NCI-H2196 treated with DMSO at 0.1 percent for 48 hours (cell line): Measurements from ENCODE around the gene GARNL3.
A peak's percentile ranks its signal among the peaks of the same experiment; 100 is the strongest.

ENCODE experiments used
- DNase-seq: peaks from one replicate; lab custom pipeline; 2025; ENCODE audit not compliant: unreplicated experiment; lab: John Stamatoyannopoulos, UW

GARNL3 gene

DNA sequence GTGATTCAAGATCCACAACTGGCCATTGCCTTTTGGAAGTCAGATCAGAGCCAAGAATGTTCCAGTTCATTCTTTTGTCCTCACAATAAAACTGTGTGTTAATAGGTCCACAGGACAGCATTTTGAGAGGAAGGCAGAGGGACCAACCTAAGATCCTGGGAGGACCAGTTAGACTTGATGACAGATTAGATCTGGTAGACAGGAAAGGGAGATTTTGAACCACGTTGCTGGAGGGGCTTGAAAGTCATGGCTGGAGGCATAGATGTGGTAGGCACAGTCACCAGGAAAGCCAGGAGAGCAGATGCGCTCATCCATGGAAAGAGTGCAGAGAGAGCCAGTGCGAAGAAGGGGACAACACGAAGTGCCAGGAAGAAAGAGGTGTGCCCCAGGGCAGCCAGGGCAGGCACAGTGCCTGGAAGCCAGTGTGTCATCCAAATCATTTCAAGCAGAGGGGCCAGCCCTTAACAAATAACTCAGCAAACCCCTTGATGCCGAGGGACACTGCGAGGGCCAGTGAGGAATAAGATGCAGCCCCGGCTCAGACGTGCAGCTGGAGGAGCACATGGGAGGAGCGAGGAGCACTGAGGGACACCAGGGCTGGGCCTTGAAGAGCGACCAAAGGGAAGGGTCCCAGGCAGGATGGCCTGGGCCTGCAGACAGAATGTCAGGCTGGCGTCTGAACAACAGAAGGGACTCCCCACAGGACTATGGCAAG is 119.6 kb downstream of the GARNL3 start:
- DNase-seq: no peak

GRCh38 chr9:127384901-127385300 is 120.3 kb downstream of the GARNL3 start:
- DNase-seq: no peak

DNA sequence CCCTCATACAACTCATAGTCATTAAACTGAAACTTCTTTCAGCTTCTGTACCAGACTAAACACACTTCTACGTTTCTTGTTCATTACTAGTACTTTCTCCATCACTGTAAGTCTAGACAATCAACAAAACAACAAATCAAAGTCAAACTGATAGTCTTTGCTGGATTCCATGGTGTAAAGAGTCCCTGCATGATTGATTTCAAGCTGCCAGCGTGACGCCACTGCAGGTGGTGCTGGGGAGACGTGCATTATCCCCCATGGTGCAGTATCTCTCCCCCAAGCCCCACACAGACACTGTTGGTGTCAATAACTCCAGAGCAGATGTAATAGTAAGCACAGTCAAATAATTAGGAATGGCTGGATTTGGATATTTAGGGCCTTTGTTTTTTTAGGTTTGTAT is 121.7 kb downstream of the GARNL3 start:
- no peak for DNase-seq

DNA sequence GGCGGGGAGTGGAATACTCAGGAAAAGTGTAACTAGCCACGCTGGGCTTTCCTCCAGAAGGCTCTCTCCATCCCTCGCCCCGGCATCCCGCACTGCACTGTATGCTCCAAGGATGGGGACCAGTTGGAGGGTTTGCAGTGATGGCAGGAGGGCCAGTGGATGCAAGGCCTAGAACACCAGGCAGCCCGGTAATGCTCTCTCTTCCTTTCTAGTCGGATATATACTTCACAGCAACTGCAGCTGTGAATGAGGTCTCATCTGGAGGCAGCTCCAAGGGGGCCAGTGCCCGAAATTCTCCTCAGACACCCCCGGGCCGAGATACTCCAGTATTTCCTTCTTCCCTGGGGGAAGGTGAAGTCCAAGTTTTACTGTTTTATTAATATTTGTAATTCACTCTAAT is 122.4 kb downstream of the GARNL3 start:
- DNase-seq: no peak

GRCh38 chr9:127388037-127388855 is 123.7 kb downstream of the GARNL3 start:
- no peak for DNase-seq

DNA sequence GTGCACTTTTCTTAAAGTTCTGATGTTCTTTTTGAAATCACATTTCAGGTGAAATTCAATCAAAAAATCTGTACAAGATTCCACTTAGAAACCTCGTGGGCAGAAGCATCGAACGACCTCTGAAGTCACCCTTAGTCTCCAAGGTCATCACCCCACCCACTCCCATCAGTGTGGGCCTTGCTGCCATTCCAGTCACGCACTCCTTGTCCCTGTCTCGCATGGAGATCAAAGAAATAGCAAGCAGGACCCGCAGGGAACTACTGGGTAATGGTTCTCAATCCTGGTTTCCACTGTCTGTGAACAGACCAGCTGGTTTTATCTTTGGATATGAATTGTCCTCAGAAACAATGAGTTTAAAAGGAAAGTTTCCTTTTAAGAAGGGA is 124.3 kb downstream of the GARNL3 start:
- DNase-seq: no peak

DNA sequence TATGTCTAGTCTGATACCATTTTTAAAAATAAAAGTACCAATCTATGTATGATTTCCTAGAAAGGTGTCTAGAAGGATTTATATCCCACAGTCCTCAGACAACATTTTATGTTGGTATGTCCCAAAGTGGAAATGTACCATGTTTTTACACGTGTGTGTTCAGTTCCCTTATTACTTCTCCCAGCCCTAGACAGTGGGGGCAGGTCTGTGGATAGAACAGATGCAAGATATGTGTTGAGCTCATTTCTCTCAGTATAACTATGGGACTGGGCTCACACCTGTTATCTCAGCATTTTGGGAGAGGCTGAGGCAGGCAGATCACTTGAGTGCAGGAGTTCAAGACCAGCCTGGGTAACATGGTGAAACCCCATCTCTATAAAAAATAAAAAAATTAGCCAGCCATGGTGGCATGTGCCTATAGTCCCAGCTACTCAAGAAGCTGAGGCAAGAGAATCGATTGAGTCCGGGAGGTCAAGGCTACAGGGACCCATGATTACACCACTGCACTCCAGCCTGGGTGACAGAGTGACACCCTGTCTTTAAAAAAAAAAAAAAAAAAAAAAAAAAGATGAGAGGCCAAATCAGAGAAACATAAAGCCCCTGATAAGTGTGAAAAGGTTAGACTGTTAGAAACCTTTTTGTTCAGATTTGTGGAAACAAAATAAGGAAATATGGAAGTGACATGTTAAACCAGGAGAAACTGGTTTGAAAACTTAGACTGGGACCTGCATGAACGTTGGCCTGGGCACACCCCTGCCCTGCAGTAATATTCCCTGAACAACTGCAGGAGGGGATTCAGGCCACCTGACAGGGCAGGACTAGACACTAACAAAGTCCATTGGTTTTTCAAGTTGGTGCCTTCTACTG is 125.0 kb downstream of the GARNL3 start:
- DNase-seq: no peak

- DNase-seq: no peak
Measured at GRCh38 chr9:127390248-127390545, 125.6 kb downstream of the GARNL3 start.

DNA sequence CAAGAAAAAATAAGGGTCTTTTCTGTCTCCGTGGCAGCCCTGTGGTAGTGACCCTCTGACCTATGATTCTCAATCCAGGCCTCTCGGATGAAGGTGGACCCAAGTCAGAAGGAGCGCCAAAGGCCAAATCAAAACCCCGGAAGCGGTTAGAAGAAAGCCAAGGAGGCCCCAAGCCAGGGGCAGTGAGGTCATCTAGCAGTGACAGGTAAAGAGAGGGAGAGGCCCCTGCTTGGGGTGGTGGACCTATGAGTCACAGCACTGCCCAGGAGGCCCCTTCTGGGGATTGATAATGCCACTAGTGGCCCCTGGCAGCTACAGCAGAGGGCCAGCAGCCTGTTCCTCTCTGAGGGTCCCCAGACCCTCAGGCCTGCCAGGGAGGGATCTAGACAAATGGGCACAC is 126.0 kb downstream of the GARNL3 start:
- DNase-seq: no peak

DNA sequence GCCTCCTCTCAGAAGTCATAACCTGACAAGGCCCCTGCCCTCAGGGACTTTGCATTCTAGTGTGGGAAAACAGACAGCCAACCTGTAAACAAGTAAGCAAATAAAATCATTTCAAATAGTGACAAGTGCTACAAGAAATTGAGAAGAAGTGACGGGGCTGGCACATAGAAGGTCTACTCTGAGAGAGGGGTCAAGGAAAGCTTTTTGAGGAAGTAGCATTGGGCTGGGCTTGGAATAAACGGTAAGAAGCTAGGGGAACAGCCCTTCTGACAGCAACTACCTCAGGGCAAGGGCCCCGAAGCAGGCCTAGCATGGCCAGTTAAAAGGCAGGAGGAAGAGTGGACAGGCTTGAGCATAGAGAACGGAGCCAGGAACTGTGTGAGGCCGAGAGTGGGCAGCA is 127.6 kb downstream of the GARNL3 start:
- no peak for DNase-seq

DNA sequence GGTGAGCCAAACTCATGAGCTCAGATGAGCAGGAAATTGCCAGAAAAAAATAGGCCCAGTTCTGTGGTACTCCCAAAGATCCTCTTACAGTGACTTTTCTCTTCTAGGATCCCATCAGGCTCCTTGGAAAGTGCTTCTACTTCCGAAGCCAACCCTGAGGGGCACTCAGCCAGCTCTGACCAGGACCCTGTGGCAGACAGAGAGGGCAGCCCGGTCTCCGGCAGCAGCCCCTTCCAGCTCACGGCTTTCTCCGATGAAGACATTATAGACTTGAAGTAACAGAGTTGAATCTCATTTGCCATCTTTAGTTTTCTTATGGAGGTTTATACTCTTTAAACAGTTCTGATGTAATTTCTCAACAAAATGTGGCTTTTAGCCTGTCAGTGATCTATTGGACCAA is 128.4 kb downstream of the GARNL3 start:
- DNase-seq: no peak

- DNase-seq: no peak
Measured at GRCh38 chr9:127393645-127394044, 129.1 kb downstream of the GARNL3 start.

GRCh38 chr9:127395497-127396252 is 131.1 kb downstream of the GARNL3 start:
- DNase-seq: no peak

DNA sequence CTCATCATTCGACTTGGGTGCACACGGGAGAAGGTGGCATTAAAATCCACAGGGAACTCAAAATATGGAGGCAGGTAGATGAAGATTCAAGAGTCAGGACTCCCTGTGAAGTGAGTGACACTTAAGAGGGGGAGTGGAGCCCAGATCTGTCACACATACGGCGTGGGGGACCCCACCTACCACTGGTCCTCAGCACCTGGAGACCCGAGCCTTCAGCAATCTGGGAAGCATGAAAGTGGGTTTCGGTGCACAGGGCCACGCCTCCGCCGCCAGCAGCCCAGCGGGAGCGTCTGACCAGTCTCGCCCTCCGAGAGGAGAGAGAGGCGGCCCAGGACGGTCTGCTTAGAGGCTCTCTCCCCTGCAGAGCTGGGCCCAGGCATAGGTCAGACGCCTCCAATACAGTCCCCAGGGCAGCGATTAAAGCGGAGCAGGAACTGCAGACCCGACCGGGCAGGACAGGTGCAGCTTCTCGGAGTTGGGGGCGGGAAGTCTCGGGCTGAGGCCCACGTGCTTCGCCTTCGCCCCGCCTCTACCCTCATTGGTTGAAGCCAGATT is 131.8 kb downstream of the GARNL3 start:
- DNase-seq: no peak

DNA sequence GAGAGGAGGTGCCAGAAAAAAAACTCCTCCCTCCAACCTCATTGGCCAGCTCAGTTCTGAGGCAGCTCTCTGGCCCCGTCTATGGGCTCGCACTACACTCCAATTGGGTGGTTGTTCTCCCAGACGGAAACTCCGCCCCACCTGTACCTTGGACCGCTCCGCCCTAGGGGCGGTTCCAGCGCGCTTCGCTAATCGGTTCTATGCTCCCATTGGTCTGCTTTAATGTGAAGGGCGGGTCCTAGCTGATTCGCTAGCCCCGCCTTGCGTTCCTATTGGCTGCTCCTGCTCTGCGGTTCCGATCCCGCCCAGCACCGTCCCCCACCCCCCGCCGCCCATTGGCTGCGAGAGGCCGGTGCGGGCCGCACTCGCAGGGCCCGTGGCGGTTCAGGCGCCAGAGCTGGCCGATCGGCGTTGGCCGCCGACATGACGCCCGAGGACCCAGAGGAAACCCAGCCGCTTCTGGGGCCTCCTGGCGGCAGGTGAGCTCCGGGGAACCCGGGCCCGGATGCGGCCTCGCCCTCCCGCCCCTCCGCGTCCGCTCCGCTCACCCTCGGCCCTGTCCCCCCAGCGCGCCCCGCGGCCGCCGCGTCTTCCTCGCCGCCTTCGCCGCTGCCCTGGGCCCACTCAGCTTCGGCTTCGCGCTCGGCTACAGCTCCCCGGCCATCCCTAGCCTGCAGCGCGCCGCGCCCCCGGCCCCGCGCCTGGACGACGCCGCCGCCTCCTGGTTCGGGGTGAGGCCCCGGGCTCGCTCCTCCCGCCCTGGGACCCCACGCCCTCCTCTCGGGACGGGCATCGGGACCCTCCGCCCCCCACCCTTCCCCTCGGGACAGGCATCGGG is 132.5 kb downstream of the GARNL3 start, which contains the start of gene SLC2A8:
Gene SLC2A8 (plus strand): TSS at position 362 of the 838 bp plus-strand sequence. CDS start 62 bp downstream, at position 424.
- DNase-seq: peak; percentile 99

DNA sequence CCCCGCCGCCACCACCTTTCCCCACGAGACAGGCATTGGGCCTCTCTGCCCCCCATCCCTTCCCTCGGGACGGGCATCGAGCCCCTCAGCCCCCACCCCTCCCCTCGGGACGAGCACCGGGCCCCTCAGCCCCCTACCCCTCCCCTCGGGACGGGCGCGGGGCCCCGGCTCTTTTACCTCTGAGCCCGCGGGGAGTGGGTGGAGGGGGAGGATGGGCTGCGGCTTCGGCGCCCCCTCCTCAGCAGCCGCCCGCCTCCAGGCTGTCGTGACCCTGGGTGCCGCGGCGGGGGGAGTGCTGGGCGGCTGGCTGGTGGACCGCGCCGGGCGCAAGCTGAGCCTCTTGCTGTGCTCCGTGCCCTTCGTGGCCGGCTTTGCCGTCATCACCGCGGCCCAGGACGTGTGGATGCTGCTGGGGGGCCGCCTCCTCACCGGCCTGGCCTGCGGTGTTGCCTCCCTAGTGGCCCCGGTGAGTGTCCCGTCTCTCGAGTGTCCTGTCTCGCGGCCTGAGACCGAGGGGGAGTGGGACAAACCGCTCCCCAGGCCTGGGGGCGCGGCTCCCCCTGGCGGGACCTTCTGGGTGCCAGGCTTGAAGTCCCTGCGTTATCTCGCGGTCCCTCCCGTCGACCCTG is 133.2 kb downstream of the GARNL3 start:
- no peak for DNase-seq

DNA sequence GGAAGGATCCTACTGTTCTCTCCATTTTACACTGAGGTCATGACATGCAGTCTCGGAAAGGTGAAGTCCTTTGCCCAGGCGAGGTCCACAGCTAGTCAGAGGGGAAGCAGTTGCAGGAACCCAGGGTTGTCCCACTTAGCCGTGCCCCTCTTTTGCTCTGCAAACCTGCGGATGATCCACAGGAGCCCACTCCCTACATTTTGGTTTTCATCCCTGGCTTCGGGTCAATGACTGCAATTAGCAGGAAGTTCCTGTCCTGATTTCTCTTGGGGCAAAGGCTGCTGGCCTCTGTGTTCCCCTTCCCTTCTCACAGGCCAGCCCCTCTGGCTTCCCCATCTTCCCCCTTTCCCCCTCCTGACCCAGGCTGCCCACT is 133.7 kb downstream of the GARNL3 start:
- DNase-seq: no peak

DNA sequence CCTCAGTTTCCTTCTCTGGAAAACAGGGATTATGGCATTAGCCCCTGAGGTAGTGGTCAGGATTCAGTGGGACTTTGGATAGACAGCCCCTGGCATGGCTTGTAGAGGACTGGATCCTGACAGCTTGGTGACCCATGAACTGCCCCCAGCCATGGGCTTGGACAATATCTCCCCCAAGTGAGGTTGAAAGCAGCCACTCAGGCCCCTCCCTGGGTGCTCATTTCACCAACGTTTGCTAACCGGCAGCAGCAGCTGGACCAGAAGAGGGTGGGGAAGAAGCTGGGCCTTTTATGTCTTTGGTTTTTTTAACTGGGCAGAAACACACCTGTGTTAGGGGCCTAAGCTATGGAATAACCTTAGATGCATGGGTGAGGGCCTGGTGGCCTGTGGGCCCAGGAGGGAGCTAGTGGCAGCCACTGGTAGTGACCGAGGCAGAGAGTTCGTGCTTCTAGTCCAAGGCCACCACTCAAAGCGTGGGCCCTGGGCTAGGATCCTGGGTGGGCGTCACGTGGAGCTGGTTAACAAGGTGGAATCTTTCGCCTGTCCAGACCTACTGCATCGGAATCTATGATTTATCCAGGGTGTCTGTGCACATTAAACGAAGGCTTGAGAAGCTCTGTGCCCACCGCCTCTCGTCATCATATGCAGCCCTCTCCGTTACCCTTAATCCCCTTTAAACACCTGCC is 134.3 kb downstream of the GARNL3 start:
- DNase-seq: no peak
